ENCODE data around the gene HIBADH.

Gene HIBADH

GRCh38 chr7:27532314-27532713, 130.4 kb downstream of the HIBADH start:
- Histone ChIP-seq H3K4me1 (ENCODE audit: insufficient read depth, poor library complexity, severe bottlenecking) (no peaks in the 10 kb centered on the region), H3K27me3 (ENCODE audit: insufficient read depth, poor library complexity, severe bottlenecking) (no peaks in the 10 kb centered on the region), H3K36me3 (ENCODE audit: low read depth) (peaks cover 33% of the 10 kb centered on the region), H3K9me3 (ENCODE audit: severe bottlenecking) (no peaks in the 10 kb centered on the region), H3K4me3 (ENCODE audit: severe bottlenecking) (no peak overlapping the region), H3K27ac (ENCODE audit: poor library complexity, severe bottlenecking) (no peak overlapping the region)
- no peak for DNase-seq (ENCODE audit: low spot score)
- TF ChIP-seq CTCF (IDR thresholded peaks at IDR 0.05; ENCODE audit: poor library complexity, severe bottlenecking) = no peak
- ATAC-seq (ENCODE audit: low read depth) = no peak

GRCh38 chr7:27527348-27527714, 135.4 kb downstream of the HIBADH start:
- Histone ChIP-seq H3K27me3 (ENCODE audit: insufficient read depth, poor library complexity, severe bottlenecking) (no peaks in the 10 kb centered on the region), H3K4me1 (ENCODE audit: insufficient read depth, poor library complexity, severe bottlenecking) (no peaks in the 10 kb centered on the region), H3K27ac (ENCODE audit: poor library complexity, severe bottlenecking) (no peak overlapping the region), H3K9me3 (ENCODE audit: severe bottlenecking) (no peaks in the 10 kb centered on the region), H3K36me3 (ENCODE audit: low read depth) (peaks cover 46% of the 10 kb centered on the region), H3K4me3 (ENCODE audit: severe bottlenecking) (no peak overlapping the region)
- no peak for ATAC-seq (ENCODE audit: low read depth)
- DNase-seq (ENCODE audit: low spot score) = no peak
- TF ChIP-seq CTCF (IDR thresholded peaks at IDR 0.05; ENCODE audit: poor library complexity, severe bottlenecking) = no peak

GRCh38 chr7:27526611-27527347, 135.9 kb downstream of the HIBADH start:
- no peak overlapping the region for H3K27ac ChIP-seq (ENCODE audit: poor library complexity, severe bottlenecking)
- ATAC-seq (ENCODE audit: low read depth) = no peak

GRCh38 chr7:27526131-27526530, 136.6 kb downstream of the HIBADH start:
- no peak for TF ChIP-seq CTCF (IDR thresholded peaks at IDR 0.05; ENCODE audit: poor library complexity, severe bottlenecking)
- DNase-seq (ENCODE audit: low spot score) = no peak
- H3K27me3 ChIP-seq (ENCODE audit: insufficient read depth, poor library complexity, severe bottlenecking) = no peaks in the 10 kb centered on the region
- H3K4me3 ChIP-seq (ENCODE audit: severe bottlenecking) = no peak overlapping the region
- no peak for ATAC-seq (ENCODE audit: low read depth)
- H3K27ac ChIP-seq (ENCODE audit: poor library complexity, severe bottlenecking) = no peak overlapping the region
- H3K4me1 ChIP-seq (ENCODE audit: insufficient read depth, poor library complexity, severe bottlenecking) = no peaks in the 10 kb centered on the region
- H3K36me3 ChIP-seq (ENCODE audit: low read depth) = peaks cover 46% of the 10 kb centered on the region
- H3K9me3 ChIP-seq (ENCODE audit: severe bottlenecking) = no peaks in the 10 kb centered on the region

More at GRCh38 chr7:27526611-27527347, 135.9 kb downstream of the HIBADH start:
- H3K4me1 ChIP-seq (ENCODE audit: insufficient read depth, poor library complexity, severe bottlenecking) = no peaks in the 10 kb centered on the region
- H3K36me3 ChIP-seq (ENCODE audit: low read depth) = peaks cover 46% of the 10 kb centered on the region
- no peaks in the 10 kb centered on the region for H3K27me3 ChIP-seq (ENCODE audit: insufficient read depth, poor library complexity, severe bottlenecking)
- H3K9me3 ChIP-seq (ENCODE audit: severe bottlenecking) = no peaks in the 10 kb centered on the region
- no peak overlapping the region for H3K4me3 ChIP-seq (ENCODE audit: severe bottlenecking)
- TF ChIP-seq CTCF (IDR thresholded peaks at IDR 0.05; ENCODE audit: poor library complexity, severe bottlenecking) = no peak
- DNase-seq (ENCODE audit: low spot score) = no peak

- ATAC-seq (ENCODE audit: low read depth) (no peak), DNase-seq (ENCODE audit: low spot score) (no peak)
- Histone ChIP-seq H3K4me1 (ENCODE audit: insufficient read depth, poor library complexity, severe bottlenecking) (no peaks in the 10 kb centered on the region), H3K9me3 (ENCODE audit: severe bottlenecking) (no peaks in the 10 kb centered on the region), H3K27ac (ENCODE audit: poor library complexity, severe bottlenecking) (no peak overlapping the region), H3K27me3 (ENCODE audit: insufficient read depth, poor library complexity, severe bottlenecking) (no peaks in the 10 kb centered on the region), H3K4me3 (ENCODE audit: severe bottlenecking) (no peak overlapping the region), H3K36me3 (ENCODE audit: low read depth) (peaks cover 24% of the 10 kb centered on the region)
- TF ChIP-seq CTCF (IDR thresholded peaks at IDR 0.05; ENCODE audit: poor library complexity, severe bottlenecking) = no peak
These were observed 139.4 kb downstream of the HIBADH start for GRCh38 chr7:27523321-27523720.

Data from RWPE2 (cell line).